ENCODE measurements around the gene NKX2-2. TPM values are rescaled to one million over a fixed set of nuclear protein-coding genes. Genes with fewer than 3 reads are reported as not detected.

Gene NKX2-2
- under 1 TPM in 1 of 4 donors, not detected in 3; 0.06 TPM for polyA plus RNA-seq (ENCODE audit: insufficient read length in 4 of 4)

GRCh38 chr20:21513881-21514540, at the start of gene NKX2-2:
Gene NKX2-2 (minus strand): TSS chr20:21514064. CDS start chr20:21513669, 395 bp downstream.
- no peak for DNase-seq (ENCODE audit: low read depth in 4 of 4, low spot score in 2 of 4)

DNA sequence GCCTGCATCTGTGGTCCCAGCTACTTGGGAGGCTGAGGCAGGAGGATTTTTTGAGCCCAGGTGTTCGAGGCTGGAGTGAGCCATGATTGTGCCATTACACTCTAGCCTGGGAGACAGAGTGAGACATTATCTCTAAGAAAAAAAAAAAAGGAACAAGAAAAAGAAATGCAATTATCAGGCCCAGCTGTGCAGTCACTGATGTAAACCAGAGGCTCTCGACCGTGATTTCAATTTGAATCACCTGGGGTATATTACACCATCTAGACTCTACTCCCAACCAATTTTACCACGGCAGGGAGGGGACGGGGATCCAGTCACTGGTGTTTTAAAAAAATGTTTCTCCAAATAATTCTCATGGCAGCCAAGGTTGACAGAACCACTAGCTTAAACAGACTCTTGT, 48.8 kb upstream of the NKX2-2 start:
- DNase-seq (ENCODE audit: low read depth in 4 of 4, low spot score in 2 of 4), result no peak

DNA sequence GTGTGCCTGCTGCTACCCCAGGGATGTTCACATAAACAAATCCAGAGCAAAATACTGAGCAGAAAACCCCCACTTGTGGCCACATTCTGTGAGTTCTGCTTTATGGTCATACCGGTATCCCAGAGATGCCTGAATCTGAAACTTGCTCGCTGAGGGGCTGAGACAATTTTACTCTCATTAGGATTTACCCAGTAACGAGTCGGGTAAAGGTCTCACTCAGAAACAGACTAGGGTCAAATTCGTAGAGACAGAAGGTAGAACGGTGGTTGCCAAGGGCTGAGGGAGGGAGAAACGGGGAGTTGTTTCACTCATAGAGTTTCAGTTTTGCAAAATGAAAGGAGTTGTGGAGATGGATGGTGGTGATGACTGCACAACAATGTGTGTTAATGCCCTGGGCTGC, 45.4 kb upstream of the NKX2-2 start:
- DNase-seq (ENCODE audit: low read depth in 4 of 4, low spot score in 2 of 4), result no peak

- no peak for DNase-seq (ENCODE audit: low read depth in 4 of 4, low spot score in 2 of 4)
These were observed 43.6 kb upstream of the NKX2-2 start for GRCh38 chr20:21557241-21558020.

DNA sequence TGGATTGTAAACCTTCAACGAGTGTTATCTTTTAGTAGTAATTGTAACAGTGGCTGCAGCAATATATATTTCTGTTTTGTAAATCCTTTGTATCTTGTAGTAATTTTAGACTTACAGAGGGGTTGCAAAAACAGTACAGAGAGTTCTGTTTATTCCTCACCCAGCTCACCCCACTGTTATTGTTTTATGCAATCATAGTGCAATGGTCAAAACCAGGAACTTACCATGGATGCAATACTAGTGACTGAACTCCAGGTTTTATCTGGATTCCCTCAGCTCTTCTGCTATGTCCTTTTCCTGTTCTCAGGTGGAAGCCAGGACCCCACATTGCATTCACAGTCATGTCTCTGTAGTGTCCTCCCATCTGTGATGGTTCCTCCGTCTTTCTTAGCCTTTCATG, 42.5 kb upstream of the NKX2-2 start:
- no peak for DNase-seq (ENCODE audit: low read depth in 4 of 4, low spot score in 2 of 4)

GRCh38 chr20:21555470-21556120, 41.7 kb upstream of the NKX2-2 start:
- no peak for DNase-seq (ENCODE audit: low read depth in 4 of 4, low spot score in 2 of 4)

GRCh38 chr20:21554985-21555384, 41.1 kb upstream of the NKX2-2 start:
- no peak for DNase-seq (ENCODE audit: low read depth in 4 of 4, low spot score in 2 of 4)

- DNase-seq (ENCODE audit: low read depth in 4 of 4, low spot score in 2 of 4), result no peak
These were observed 40.6 kb upstream of the NKX2-2 start for GRCh38 chr20:21554376-21554890.

DNA sequence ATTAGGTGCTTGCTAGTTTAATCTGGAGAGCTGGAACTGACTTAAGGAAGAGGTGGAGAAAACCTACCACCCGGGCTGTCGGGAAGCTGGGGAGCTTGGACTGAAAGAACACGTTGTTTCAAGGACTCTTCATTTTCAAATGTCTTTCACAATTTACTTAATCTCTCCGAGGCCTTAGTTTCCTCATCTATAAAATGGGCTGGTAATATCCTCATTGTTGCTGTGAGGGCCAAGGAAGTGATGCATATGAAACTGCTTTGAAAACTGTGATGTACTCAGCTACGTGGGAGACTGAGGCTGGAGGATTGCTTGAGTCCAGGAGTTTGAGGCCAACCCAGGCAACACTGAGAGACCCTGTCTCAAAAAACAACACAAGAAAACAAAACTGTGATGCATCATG, 36.7 kb upstream of the NKX2-2 start:
- DNase-seq (ENCODE audit: low read depth in 4 of 4, low spot score in 2 of 4), result no peak

- DNase-seq (ENCODE audit: low read depth in 4 of 4, low spot score in 2 of 4), result no peak
These were observed 34.6 kb upstream of the NKX2-2 start for GRCh38 chr20:21548390-21549035.

DNA sequence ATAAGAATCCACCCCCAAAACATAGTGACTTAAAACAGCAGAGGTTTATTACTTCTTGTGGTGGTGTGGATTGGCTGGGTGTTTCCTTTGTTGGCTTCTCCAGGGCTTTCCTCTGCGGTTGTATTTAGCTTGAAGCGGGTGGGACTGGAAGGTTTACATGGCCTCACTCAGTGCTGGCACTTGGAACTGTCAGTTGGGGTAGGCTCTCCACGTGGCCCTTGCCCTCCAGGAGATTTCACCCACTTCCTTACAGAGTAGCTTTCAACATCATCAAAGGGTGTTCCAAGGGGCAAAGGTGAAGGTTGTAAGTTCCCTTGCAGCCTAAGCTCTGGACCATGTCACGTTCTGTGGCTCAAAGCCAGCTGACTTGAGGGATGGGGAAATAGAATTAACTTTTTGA, 32.5 kb upstream of the NKX2-2 start:
- no peak for DNase-seq (ENCODE audit: low read depth in 4 of 4, low spot score in 2 of 4)

DNA sequence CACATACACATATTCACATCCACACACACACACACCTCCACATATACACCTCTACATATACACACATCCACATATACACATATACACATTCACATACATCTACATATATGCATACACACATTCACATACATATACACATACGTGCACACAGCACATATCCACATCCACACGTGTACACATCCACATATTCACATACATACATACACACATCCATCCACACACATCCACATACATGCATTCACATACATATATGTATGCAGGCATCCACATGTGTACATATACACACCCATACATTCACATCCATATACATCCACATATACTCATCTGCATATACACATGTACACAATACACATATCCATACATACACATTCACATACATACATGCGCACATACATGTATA, 25.6 kb upstream of the NKX2-2 start:
- no peak for DNase-seq (ENCODE audit: low read depth in 4 of 4, low spot score in 2 of 4)

GRCh38 chr20:21534886-21535285, 21.0 kb upstream of the NKX2-2 start:
- DNase-seq (ENCODE audit: low read depth in 4 of 4, low spot score in 2 of 4), result no peak

- DNase-seq (ENCODE audit: low read depth in 4 of 4, low spot score in 2 of 4), result no peak
These were observed 20.6 kb upstream of the NKX2-2 start for GRCh38 chr20:21534453-21534852.

DNA sequence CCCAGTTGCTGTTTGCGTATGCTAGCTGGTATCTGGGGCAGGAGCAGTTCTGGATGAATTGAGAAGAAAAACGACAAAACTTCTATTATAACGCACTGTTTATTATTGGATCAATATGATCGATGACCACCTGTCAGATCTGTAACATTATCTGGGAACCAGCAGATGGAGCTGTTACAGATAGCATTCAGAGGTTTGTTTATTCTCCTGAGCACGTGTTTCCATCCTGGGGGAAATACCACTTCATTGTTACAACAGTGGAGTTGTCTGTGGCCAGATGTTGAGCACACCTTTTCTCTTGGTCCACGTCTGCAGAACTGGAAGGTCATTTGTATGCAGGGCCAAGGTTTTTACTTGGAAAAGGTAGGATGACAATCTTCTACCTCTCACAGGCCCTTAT, 16.0 kb upstream of the NKX2-2 start:
- no peak for DNase-seq (ENCODE audit: low read depth in 4 of 4, low spot score in 2 of 4)

- no peak for DNase-seq (ENCODE audit: low read depth in 4 of 4, low spot score in 2 of 4)
These were observed 15.0 kb upstream of the NKX2-2 start for GRCh38 chr20:21528870-21529269.

DNA sequence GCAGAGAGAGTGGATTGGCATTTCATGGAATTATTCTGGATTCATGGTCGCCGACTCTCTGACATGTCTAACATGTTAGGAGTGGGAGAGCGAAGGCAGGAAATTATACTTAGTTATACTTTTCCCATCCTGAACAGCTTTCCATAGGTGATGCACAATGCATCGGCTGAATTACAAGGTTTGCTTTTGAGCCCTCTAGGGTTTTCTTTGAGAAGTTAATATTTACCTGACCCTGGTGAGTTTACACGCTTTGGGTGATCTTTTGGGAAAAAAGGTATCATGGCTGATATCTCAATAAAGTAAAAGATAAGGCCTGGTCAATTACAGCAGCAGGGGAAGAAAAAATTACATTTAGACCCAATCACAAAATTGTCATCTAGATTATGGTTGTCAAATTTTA, 14.0 kb upstream of the NKX2-2 start:
- DNase-seq (ENCODE audit: low read depth in 4 of 4, low spot score in 2 of 4), result no peak

- DNase-seq (ENCODE audit: low read depth in 4 of 4, low spot score in 2 of 4), result no peak
These were observed 12.9 kb upstream of the NKX2-2 start for GRCh38 chr20:21526776-21527175.

DNA sequence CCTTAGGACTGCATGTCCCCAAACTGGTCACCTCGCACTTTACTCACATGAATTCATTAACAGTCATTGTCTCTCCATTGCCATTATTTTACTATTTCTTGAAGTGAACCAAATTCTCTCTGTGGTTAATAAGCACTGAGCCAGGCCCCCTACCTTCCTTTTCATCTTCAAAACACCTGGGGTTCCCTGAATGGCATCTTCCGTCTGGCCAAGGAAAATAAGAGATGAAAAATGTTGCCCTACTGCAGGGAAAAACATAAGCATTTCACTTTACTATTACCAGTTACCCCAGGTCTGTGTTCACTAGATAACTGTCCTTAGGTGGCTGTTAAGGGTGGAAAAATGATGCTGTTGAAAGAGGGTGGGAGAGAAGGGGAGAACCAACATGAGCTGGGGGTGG, 10.0 kb upstream of the NKX2-2 start:
- no peak for DNase-seq (ENCODE audit: low read depth in 4 of 4, low spot score in 2 of 4)

DNA sequence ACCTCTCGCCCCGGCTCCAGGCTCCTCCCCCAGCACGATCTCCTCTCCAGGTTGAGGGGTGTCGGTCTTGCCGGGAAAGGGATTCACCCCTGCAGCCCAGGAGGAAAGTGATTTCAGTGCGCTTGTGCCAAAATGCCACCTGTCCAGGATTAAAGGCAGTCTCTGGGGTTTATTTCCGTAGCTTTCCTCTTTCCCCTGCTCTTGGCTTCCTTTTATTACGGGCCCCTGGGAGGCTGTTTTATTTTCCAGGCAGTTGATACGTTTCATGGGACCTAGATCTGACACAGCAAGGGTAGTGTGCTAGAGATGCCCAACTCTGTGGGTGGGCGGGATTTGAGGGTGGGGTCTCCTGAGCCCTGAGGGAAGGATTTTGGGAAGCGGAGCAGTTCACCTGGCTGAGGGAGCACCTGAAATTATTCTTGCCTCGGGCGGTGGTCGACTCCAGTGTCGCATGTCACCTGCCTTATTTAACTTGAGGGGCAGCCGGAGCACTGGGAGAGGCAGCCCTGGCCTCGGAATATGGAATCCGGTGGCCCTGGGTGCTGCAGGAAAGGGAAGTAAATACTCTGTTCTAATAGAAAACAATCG, 9.5 kb upstream of the NKX2-2 start:
- DNase-seq (ENCODE audit: low read depth in 4 of 4, low spot score in 2 of 4), result no peak
